GM18505 (cell line): ENCODE measurements around the gene D2HGDH.

Experiments
- ATAC-seq: cut with Tn5 transposase; IDR thresholded peaks from one replicate; pipeline ENCODE4 v1.9.1; 2021; ENCODE audit not compliant: unreplicated experiment
- POLR2A ChIP-seq: IDR thresholded peaks from 4 replicates; pipeline ENCODE4 v1.6.1; 2011; ENCODE audit warnings: borderline replicate concordance; ENCODE audit not compliant: insufficient read depth, insufficient read length; ENCODE audit errors: extremely low read depth

D2HGDH gene

GRCh38 chr2:241762321-241762932 is 28.0 kb downstream of the D2HGDH start:
- no peak for TF ChIP-seq POLR2A
- no peak for ATAC-seq

GRCh38 chr2:241762933-241763369 is 28.5 kb downstream of the D2HGDH start:
- TF ChIP-seq POLR2A, result no peak
- ATAC-seq, result no peak

- ATAC-seq, result no peak
- TF ChIP-seq POLR2A, result no peak
Measured at GRCh38 chr2:241763551-241764274, 29.3 kb downstream of the D2HGDH start.

- no peak for TF ChIP-seq POLR2A
- ATAC-seq, result no peak
Measured at GRCh38 chr2:241764275-241765241, 30.1 kb downstream of the D2HGDH start.

- no peak for TF ChIP-seq POLR2A
Measured at GRCh38 chr2:241767464-241768250, 33.2 kb downstream of the D2HGDH start.

GRCh38 chr2:241768251-241768711 is 33.9 kb downstream of the D2HGDH start:
- TF ChIP-seq POLR2A, result no peak
- ATAC-seq, result no peak

More at GRCh38 chr2:241767464-241768250, 33.2 kb downstream of the D2HGDH start:
- ATAC-seq, result no peak

- no peak for TF ChIP-seq POLR2A
- ATAC-seq, result no peak
Measured at GRCh38 chr2:241768850-241769249, 34.4 kb downstream of the D2HGDH start.

GRCh38 chr2:241769819-241770184 is 35.4 kb downstream of the D2HGDH start:
- no peak for ATAC-seq
- no peak for TF ChIP-seq POLR2A

GRCh38 chr2:241770185-241770935 is 35.9 kb downstream of the D2HGDH start:
- ATAC-seq, result no peak
- TF ChIP-seq POLR2A, result no peak

GRCh38 chr2:241770936-241771285 is 36.5 kb downstream of the D2HGDH start:
- TF ChIP-seq POLR2A, result no peak
- ATAC-seq, result no peak

- TF ChIP-seq POLR2A, result no peak
- ATAC-seq, result no peak
Measured at GRCh38 chr2:241771286-241772062, 37.0 kb downstream of the D2HGDH start.

- TF ChIP-seq POLR2A, result no peak
- no peak for ATAC-seq
Measured at GRCh38 chr2:241772063-241772499, 37.7 kb downstream of the D2HGDH start.
